ENCODE measurements around the gene PPP2R5C. TPM values are rescaled to one million over a fixed set of nuclear protein-coding genes. Genes with fewer than 3 reads are reported as not detected.

PPP2R5C gene
- total and polyA plus RNA-seq, 9 of the 15 experiments (the other 6 are each of a cell fraction or from before 2014, with no cell fraction given) = 284 to 617 (median 395) TPM

DNA sequence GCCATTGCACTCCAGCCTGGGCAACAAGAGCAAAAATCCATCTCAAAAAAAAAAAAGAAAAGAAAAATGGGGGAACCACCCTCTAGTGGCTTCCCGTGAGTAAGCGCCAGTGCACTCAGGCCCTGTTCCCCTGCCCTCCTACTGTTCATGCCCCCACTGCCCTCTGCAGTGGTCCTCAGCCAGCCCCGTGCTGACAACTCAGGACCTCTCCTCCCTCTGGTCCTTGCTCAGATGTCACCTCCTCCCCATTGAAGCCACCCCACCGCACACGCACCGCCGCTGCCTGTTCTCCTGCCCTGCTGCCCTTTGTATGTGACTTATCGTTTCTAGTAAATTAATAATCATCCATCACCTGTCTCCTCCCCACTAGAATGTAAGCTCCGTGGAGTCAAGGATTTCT, 144.1 kb downstream of the PPP2R5C start:
- FAIRE-seq = no peak
- Histone ChIP-seq H2AFZ (ENCODE audit: low read depth, low read length) (no peak overlapping the region), H3K36me3 (ENCODE audit: control insufficient read depth, insufficient read depth, low read length) (peaks cover 90% of the 10 kb centered on the region)

More for the DNA sequence above, 144.1 kb downstream of the PPP2R5C start:
- Histone ChIP-seq H3K9me1 (ENCODE audit: control insufficient read depth, insufficient read depth, low read length) (no peaks in the 10 kb centered on the region), H3K4me1 (replicated peaks in 1 of 2; ENCODE audit: control insufficient read depth in 2 of 2, insufficient read depth in 2 of 2, low read length in 2 of 2) (peaks cover 0 to 5% of the 10 kb centered on the region in 2 experiments; a peak in 1 of 5 replicates), H3K4me2 (ENCODE audit: insufficient read depth, low read length) (no peak overlapping the region), H3K27ac (ENCODE audit: extremely low read depth, low read depth, low read length) (no peak overlapping the region), H3K79me2 (ENCODE audit: control insufficient read depth, insufficient read depth, low read length) (no peaks in the 10 kb centered on the region), H3K9me3 (replicated peaks; ENCODE audit: control insufficient read depth, insufficient read depth, low read depth, low read length) (no peaks in the 10 kb centered on the region), H4K20me1 (replicated peaks; ENCODE audit: control insufficient read depth, insufficient read depth, low read length) (no peaks in the 10 kb centered on the region), H3K27me3 (ENCODE audit: control insufficient read depth in 2 of 2, insufficient read depth in 2 of 2, low read length in 2 of 2) (no peaks in the 10 kb centered on the region), H3K4me3 (no peak overlapping the region), H3K9ac (ENCODE audit: insufficient read depth in 1 of 2, low read depth in 2 of 2, low read length in 2 of 2) (no peak overlapping the region)
- intact Hi-C loops (cut with micrococcal nuclease) (no loop called here), in situ Hi-C loops (cut with MboI) (no loop called here)
- BruUV-seq (replicated peaks) = no TSS peak
- ATAC-seq = no peak
- TF ChIP-seq ARNT (IDR thresholded peaks at IDR 0.05) (no peak), MCM7 (IDR thresholded peaks at IDR 0.05) (no peak), BCL6 (CRISPR knock-in tag; IDR thresholded peaks at IDR 0.05) (no peak), HNRNPUL1 (IDR thresholded peaks at IDR 0.05; ENCODE audit: low read length) (no peak), SIN3B (IDR thresholded peaks at IDR 0.05; ENCODE audit: low read depth) (no peak), VEZF1 (CRISPR knock-in tag; IDR thresholded peaks at IDR 0.05) (no peak), SLC30A9 (CRISPR knock-in tag; IDR thresholded peaks at IDR 0.05) (no peak), ATF7 (IDR thresholded peaks at IDR 0.05) (no peak), RCOR1 (IDR thresholded peaks at IDR 0.05; ENCODE audit: borderline replicate concordance in 1 of 2, low read depth in 2 of 2, low read length in 2 of 2) (no peak), GABPB2 (CRISPR knock-in tag; conservative IDR thresholded peaks at IDR 0.05) (no peak), ATF1 (CRISPR knock-in tag; IDR thresholded peaks at IDR 0.05) (no peak), ATF1 (tag; IDR thresholded peaks at IDR 0.05) (no peak), MCM2 (IDR thresholded peaks at IDR 0.05; ENCODE audit: low read depth) (no peak)
- TF ChIP-seq, protein P1, sequence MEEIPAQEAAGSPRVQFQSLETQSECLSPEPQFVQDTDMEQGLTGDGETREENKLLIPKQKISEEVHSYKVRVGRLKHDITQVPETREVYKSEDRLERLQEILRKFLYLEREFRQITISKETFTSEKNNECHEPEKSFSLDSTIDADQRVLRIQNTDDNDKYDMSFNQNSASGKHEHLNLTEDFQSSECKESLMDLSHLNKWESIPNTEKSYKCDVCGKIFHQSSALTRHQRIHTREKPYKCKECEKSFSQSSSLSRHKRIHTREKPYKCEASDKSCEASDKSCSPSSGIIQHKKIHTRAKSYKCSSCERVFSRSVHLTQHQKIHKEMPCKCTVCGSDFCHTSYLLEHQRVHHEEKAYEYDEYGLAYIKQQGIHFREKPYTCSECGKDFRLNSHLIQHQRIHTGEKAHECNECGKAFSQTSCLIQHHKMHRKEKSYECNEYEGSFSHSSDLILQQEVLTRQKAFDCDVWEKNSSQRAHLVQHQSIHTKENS (CRISPR knock-in tag; IDR thresholded peaks at IDR 0.05) = no peak
- DNase-seq (ENCODE audit: extremely low read depth in 1 of 4, low spot score in 3 of 4) = no peak
- CTCF ChIA-PET (ENCODE audit: low intra/inter-chr PET ratio) = no interaction called here
- POLR2A ChIA-PET = no interaction called here
- WGBS (ENCODE audit: insufficient coverage, low coverage, missing lambda C conversion rate) = 85% methylated on average over 6 of the region's 9 CpGs
